ENCODE measurements around the gene TACR2.

Gene TACR2

GRCh38 chr10:69446229-69446628, 29.5 kb upstream of the TACR2 start:
- TF ChIP-seq POLR2A (IDR thresholded peaks at IDR 0.05; ENCODE audit: extremely low read depth, insufficient read length) (no peak), MAX (IDR thresholded peaks at IDR 0.05; ENCODE audit: low read depth, low read length) (no peak), CTCF (IDR thresholded peaks at IDR 0.05; ENCODE audit: low read depth, low read length) (no peak), MYC (IDR thresholded peaks at IDR 0.05; ENCODE audit: low read depth, low read length) (no peak)
- H3K4me3 ChIP-seq (ENCODE audit: low read depth, low read length), result no peak overlapping the region
- no peak for DNase-seq (ENCODE audit: low read depth)

- no peak for DNase-seq (ENCODE audit: low read depth)
- no peak overlapping the region for H3K4me3 ChIP-seq (ENCODE audit: low read depth, low read length)
- TF ChIP-seq MAX (IDR thresholded peaks at IDR 0.05; ENCODE audit: low read depth, low read length), result no peak
- no peak for TF ChIP-seq POLR2A (IDR thresholded peaks at IDR 0.05; ENCODE audit: extremely low read depth, insufficient read length)
- no peak for TF ChIP-seq CTCF (IDR thresholded peaks at IDR 0.05; ENCODE audit: low read depth, low read length)
- TF ChIP-seq MYC (IDR thresholded peaks at IDR 0.05; ENCODE audit: low read depth, low read length), result no peak
These were observed 28.3 kb upstream of the TACR2 start for GRCh38 chr10:69445041-69445440.

GRCh38 chr10:69443354-69443753, 26.6 kb upstream of the TACR2 start:
- TF ChIP-seq MAX (IDR thresholded peaks at IDR 0.05; ENCODE audit: low read depth, low read length) (no peak), POLR2A (IDR thresholded peaks at IDR 0.05; ENCODE audit: extremely low read depth, insufficient read length) (no peak), MYC (IDR thresholded peaks at IDR 0.05; ENCODE audit: low read depth, low read length) (no peak), CTCF (IDR thresholded peaks at IDR 0.05; ENCODE audit: low read depth, low read length) (no peak)
- no peak overlapping the region for H3K4me3 ChIP-seq (ENCODE audit: low read depth, low read length)
- no peak for DNase-seq (ENCODE audit: low read depth)

- peak; percentile 94 for DNase-seq (ENCODE audit: low read depth)
- H3K4me3 ChIP-seq (ENCODE audit: low read depth, low read length), result no peak overlapping the region
- TF ChIP-seq MAX (IDR thresholded peaks at IDR 0.05; ENCODE audit: low read depth, low read length), result peak; percentile 28; the same call in 1 of the 2 replicates
- no peak for TF ChIP-seq POLR2A (IDR thresholded peaks at IDR 0.05; ENCODE audit: extremely low read depth, insufficient read length)
- TF ChIP-seq CTCF (IDR thresholded peaks at IDR 0.05; ENCODE audit: low read depth, low read length), result no peak
- peak; percentile 30; the same call in 1 of the 2 replicates for TF ChIP-seq MYC (IDR thresholded peaks at IDR 0.05; ENCODE audit: low read depth, low read length)
These were observed 23.2 kb upstream of the TACR2 start for GRCh38 chr10:69439813-69440506.

GRCh38 chr10:69439350-69439739, 22.6 kb upstream of the TACR2 start:
- TF ChIP-seq POLR2A (IDR thresholded peaks at IDR 0.05; ENCODE audit: extremely low read depth, insufficient read length) (no peak), MYC (IDR thresholded peaks at IDR 0.05; ENCODE audit: low read depth, low read length) (no peak), MAX (IDR thresholded peaks at IDR 0.05; ENCODE audit: low read depth, low read length) (no peak), CTCF (IDR thresholded peaks at IDR 0.05; ENCODE audit: low read depth, low read length) (no peak)
- peak; percentile 39 for DNase-seq (ENCODE audit: low read depth)
- no peak overlapping the region for H3K4me3 ChIP-seq (ENCODE audit: low read depth, low read length)

Data from NB4 (cell line).